ENCODE data around the gene GFRA3.

DNA sequence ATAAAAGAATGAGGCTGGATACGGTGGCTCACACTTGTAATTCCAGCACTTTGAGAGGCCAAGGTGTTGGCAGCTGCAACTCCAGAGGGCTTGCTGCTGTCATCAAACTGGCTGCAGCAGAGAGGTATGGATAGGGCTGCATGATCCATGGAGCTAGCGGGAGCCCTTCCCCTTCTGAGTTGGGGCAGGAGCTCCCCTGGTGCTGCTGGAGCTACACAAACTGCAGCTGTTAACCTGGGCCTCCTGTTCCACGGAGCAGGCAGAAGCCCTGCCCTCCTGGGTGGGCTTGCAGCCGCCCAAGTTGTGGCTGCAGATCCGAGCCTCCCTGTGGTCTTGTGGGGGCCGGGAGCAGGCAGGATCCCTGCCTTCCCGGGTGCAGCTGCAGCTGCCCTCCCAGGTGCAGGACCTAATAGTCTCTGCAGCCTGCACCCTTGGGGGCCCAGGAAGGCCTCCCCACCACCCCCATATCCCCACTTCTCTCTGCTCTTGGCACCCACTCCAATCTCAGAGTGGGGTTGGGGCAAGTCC lies 41.4 kb upstream of the GFRA3 start:
- TF ChIP-seq, protein P1, sequence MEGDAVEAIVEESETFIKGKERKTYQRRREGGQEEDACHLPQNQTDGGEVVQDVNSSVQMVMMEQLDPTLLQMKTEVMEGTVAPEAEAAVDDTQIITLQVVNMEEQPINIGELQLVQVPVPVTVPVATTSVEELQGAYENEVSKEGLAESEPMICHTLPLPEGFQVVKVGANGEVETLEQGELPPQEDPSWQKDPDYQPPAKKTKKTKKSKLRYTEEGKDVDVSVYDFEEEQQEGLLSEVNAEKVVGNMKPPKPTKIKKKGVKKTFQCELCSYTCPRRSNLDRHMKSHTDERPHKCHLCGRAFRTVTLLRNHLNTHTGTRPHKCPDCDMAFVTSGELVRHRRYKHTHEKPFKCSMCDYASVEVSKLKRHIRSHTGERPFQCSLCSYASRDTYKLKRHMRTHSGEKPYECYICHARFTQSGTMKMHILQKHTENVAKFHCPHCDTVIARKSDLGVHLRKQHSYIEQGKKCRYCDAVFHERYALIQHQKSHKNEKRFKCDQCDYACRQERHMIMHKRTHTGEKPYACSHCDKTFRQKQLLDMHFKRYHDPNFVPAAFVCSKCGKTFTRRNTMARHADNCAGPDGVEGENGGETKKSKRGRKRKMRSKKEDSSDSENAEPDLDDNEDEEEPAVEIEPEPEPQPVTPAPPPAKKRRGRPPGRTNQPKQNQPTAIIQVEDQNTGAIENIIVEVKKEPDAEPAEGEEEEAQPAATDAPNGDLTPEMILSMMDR (IDR thresholded peaks at IDR 0.05): no peak
- TF ChIP-seq POLR2AphosphoS5 (IDR thresholded peaks at IDR 0.05): no peak

All from prostate gland (tissue), 2 donors.